ENCODE data around the gene PPT1.

Gene PPT1

GRCh38 chr1:40096977-40097782 is at the start of gene PPT1:
Gene PPT1 (minus strand): TSS chr1:40097252. CDS start chr1:40097238, 14 bp downstream.
- DNase-seq: peak; percentile 84

GRCh38 chr1:40143891-40144575 is 47.0 kb upstream of the PPT1 start:
- DNase-seq: peak; percentile 68

- DNase-seq: no peak
Observed at GRCh38 chr1:40141878-40142535, 45.0 kb upstream of the PPT1 start.

- DNase-seq: no peak
Observed at GRCh38 chr1:40140211-40140973, 43.3 kb upstream of the PPT1 start.

- DNase-seq: no peak
Observed at GRCh38 chr1:40133839-40134238, 36.8 kb upstream of the PPT1 start.

GRCh38 chr1:40133312-40133665 is 36.2 kb upstream of the PPT1 start:
- no peak for DNase-seq

- DNase-seq: no peak
Observed at GRCh38 chr1:40132383-40133311, 35.6 kb upstream of the PPT1 start.

- no peak for DNase-seq
Observed at GRCh38 chr1:40130892-40131291, 33.8 kb upstream of the PPT1 start.

- DNase-seq: no peak
Observed at GRCh38 chr1:40122855-40123254, 25.8 kb upstream of the PPT1 start.

GRCh38 chr1:40120128-40120527 is 23.1 kb upstream of the PPT1 start:
- no peak for DNase-seq

GRCh38 chr1:40114400-40114799 is 17.3 kb upstream of the PPT1 start:
- no peak for DNase-seq

GRCh38 chr1:40110389-40110788 is 13.3 kb upstream of the PPT1 start:
- DNase-seq: no peak

GRCh38 chr1:40107290-40107959 is 10.4 kb upstream of the PPT1 start:
- no peak for DNase-seq

GRCh38 chr1:40105028-40105427 is 8.0 kb upstream of the PPT1 start:
- no peak for DNase-seq

- no peak for DNase-seq
Observed at GRCh38 chr1:40102896-40103295, 5.8 kb upstream of the PPT1 start.

GRCh38 chr1:40102038-40102437 is 5.0 kb upstream of the PPT1 start:
- DNase-seq: no peak

- DNase-seq: no peak
Observed at GRCh38 chr1:40096646-40096976, 441 bp downstream of the PPT1 start.

GRCh38 chr1:40095806-40096205 is 1.2 kb downstream of the PPT1 start:
- DNase-seq: no peak

- no peak for DNase-seq
Observed at GRCh38 chr1:40094466-40095110, 2.5 kb downstream of the PPT1 start.

- no peak for DNase-seq
Observed at GRCh38 chr1:40092706-40093639, 4.1 kb downstream of the PPT1 start.
